ENCODE results near the gene CENPX.
A peak's percentile ranks its signal among the peaks of the same experiment; 100 is the strongest.

CENPX gene

GRCh38 chr17:82009413-82009812 is 13.3 kb downstream of the CENPX start:
- DNase-seq: no peak

GRCh38 chr17:82008941-82009405 is 13.7 kb downstream of the CENPX start:
- no peak for DNase-seq

- DNase-seq: no peak
Observed at GRCh38 chr17:82008258-82008940, 14.3 kb downstream of the CENPX start.

DNA sequence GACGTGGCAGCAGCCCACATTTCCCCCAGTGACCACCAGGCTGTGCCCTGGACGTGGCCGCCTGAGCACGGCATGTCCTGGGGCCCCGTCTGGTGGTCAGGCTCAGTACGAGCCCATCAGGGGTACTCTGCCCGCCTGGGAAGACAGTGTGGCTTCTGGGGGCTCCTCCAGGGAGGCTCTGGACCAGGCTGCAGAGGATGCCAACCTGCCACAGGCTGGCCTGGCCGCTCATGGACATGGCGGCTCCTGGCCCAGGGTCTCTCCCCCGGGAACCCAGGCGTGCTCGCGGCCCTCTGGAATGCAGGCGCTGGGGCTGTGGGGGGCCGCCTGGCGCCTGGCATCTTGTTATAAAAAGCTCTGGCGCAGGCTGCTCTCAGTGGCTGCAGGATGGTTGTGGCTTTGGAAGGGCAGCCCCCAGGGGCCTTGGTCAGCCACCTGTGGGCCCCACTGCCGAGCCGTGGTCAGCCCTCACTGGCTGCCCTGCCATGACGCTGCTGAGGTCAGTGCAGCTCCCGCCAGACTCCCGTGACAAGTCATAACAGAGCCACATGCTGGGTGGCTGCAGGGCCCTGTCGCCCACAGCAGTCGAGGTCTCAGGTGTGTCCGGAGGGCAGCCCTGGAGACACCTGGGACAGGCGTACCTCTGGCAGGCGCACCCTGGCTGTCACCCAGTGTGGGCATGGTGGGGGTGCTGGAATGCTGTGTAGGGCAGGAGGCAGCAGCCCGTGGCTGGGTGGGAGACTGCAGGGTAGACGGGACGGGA is 15.0 kb downstream of the CENPX start:
- DNase-seq: no peak

GRCh38 chr17:82007228-82007494 is 15.5 kb downstream of the CENPX start:
- no peak for DNase-seq

GRCh38 chr17:82006468-82007227 is 16.0 kb downstream of the CENPX start:
- DNase-seq: no peak

DNA sequence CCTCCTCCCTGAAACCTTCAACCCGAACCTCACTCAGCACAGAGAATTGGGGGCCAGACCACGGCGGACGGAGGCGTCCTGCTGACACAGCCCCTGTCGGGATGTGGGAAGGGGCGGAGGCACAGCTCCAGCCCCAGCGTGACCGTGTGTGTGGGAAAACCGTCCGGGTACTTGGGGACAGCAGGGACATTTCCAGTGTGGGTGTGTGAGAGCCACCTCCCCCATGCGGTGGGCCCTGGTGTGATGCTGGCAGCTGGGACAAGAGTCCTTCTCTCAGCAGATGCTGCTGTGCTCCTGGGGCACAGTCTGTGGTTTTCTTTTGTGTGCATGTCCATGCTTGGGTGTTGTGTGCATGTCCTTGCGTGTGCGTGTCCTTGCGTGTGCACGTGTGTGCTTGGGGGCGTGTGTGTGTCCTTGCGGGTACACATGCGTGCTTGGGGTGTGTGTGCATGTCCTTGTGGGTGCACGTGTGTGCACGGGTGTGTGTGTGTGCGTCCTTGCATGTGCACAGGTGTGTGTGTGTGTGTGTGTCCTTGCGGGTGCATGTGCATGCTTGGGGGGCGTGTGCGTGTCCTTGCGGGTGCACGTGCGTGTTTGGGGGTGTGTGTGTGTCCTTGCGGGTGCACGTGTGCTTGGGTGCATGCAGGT is 16.9 kb downstream of the CENPX start:
- DNase-seq: no peak

- DNase-seq: no peak
Observed at GRCh38 chr17:82004517-82005455, 17.9 kb downstream of the CENPX start.

DNA sequence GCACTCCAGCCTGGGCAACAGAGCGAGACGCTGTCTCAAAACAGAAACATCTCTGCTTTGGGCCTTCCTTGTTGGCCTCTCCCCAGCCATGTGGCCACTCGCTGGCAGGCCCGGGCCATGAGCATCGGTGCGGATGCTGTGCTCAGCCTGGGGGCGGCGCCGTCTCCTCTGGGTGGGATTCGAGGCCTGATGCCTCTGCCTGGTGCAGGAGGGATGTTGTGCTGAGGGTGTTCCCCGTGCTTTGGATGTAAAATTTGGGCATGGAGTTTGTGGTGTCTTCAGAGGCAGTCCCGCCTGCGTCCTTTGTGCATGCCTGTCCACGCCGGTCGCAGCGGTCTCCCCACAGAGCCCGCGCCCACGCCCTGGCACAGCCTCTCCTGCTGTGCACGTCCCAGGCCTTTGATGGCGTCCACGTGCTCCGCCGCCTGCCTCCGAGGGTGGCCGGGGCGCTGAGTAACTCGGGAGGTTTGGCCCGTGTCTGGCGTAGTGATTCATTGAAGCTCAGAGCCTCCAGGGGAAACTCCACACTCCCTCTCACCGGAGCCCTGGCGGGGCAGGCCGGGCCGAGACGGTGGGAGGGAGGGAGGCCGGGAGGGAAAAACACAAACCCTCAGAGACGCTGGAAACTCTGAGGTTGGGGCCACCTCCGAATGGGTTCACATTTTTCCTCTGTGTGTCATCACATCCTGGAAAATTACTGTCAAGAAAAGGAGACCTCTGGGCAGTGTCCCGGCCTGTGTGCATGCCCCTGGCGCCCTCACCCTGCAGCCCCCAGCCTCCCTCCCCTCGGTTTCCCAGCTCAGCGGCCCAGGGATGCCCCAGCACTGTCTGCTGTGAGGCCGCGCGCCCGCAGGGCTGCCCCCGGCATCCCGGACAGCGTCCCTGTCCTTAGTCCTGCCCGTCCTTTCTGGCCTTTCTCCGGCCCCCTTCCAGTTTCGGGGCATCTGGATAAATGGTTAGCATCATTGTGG is 19.0 kb downstream of the CENPX start:
- peak; percentile 58 for DNase-seq

DNA sequence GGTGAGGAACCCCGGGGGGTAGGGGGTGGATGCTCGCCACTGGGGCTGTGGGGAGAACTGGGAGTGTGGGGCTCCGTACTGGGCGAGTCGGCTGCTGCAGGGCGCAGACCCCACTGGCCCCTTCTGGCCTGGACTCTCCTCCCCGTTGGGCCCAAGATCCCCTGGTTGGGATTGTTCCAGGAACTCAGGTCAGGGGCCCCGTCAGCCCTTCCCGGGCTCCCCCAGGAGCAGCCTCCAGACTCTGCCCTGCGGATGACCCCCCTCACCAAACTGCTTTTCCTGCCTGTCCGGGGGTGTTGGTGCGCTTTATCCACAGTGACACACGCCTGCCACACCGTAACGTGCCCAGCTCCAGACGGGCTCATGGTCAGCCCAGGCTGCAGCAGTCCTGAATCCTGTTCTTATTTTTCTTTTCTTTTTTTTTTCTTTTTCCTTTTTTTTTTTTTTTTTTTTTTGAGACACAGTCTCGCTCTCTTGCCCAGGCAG is 21.1 kb downstream of the CENPX start:
- DNase-seq: no peak

DNA sequence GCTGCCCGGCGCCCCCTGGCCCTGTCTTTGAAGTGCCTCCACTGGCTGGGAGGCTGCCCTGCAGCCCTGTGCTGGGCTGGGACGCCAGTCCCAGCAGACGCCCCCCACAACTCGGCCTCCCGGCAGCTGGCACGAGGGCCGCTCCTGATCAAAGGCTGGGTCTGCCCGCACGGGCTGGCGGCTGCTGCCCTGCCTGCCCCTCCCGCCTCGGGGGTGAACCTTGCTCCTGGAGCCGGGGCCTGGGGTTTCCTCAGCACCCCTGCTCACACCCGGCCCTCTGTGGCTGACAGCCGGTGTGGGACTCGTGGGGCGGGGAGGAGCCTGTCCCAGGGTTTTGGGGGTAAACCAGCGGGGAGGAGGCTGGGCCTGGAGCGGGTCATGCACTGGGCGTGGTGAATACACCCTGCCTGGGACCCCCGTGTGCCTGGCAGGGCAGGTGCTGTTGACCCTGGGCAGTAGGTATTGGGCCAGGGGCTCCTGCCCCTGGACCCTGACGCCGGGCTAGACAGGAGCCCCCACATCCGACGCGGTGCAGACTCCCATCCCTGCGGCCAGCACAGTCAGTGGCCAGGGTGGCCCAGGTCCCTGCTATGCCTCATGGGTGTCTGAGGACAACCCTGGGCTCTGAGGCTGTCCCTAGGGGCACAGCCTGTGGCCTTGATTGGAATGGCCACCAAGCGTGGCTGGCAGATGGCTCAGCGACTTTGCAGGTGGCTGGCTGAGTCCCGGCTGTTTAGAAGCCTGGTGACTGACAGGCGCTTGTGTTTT is 21.7 kb downstream of the CENPX start:
- DNase-seq: no peak

GRCh38 chr17:81999976-82000802 is 22.5 kb downstream of the CENPX start:
- no peak for DNase-seq

GRCh38 chr17:81999587-81999975 is 23.1 kb downstream of the CENPX start:
- DNase-seq: no peak

DNA sequence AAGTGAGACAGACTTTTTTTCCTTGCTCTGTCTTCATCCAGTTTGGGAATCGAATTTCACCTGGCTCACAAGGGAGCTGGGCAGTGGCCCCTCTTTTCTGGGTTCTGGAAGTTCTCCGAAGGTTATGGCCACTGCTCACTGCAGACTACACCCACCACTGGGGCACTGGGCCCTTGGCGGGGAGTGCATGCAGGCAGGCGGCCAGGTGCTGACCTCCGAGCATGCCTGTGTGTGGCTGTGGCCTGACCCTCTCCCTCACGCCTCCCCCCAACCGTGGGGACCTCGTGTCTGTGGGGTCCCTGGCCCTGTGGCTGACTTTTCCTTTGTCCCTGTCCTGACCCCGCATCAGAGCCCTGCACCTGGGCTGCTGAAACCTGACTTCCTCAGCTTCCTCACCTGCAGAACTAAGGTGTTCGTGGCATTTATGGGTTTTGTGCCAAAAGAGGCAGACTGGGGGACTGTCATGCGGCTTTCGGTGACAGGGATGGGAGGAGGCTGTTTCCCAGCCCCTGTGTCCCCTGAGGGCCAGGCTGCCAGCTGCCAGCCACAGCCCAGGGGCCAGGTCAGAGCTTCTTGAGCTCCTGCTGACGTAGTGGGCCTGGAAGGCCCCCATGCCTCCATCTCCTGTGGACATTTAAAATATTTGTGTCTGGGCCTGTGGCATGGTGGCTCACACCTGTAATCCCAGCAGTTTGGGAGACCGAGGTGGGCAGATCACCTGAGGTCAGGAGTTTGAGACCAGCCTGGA is 23.8 kb downstream of the CENPX start:
- no peak for DNase-seq

GRCh38 chr17:81998212-81998611 is 24.5 kb downstream of the CENPX start:
- DNase-seq: no peak

- no peak for DNase-seq
Observed at GRCh38 chr17:81996757-81997441, 25.8 kb downstream of the CENPX start.

- no peak for DNase-seq
Observed at GRCh38 chr17:81996232-81996756, 26.4 kb downstream of the CENPX start.

All from stimulated activated CD4-positive, alpha-beta T cell treated with anti-CD3 and anti-CD28 coated beads, Interleukin-4, amount 100 ng/mL, for 24 hours (primary cell).